Heart left ventricle (tissue), 16 donors: ENCODE results near the gene PI16. TPM values are rescaled to one million over a fixed set of nuclear protein-coding genes. Genes with fewer than 3 reads are reported as not detected.

Source experiments
- ATAC-seq, 4 donors: fragments of 200-7000 bp; cut with Tn5 transposase; one replicate each; pipeline ENCODE4 v1.9.1; 2020 to 2022; ENCODE audit warnings: moderate library complexity in 4 of 4, mild to moderate bottlenecking in 3 of 4, moderate number of reproducible peaks in 1 of 4
- DNase-seq, 5 donors: peaks; one replicate each; pipeline ENCODE4 v3.0.0-alpha.2; 2020
- H3K27ac ChIP-seq, 12 donors: fragments of 200-600 bp; sonication (generic) in 4 of 12; one replicate each; pipeline versions ENCODE4 v1.5.0 to v1.8.0; 2016 to 2022; ENCODE audit warnings: mild to moderate bottlenecking in 2 of 12
- H3K27me3 ChIP-seq, 9 donors: fragments of 200-600 bp; sonication (generic) in 2 of 9; one replicate each; pipeline versions ENCODE4 v1.5.1 to v1.8.0; 2016 to 2022; ENCODE audit warnings: mild to moderate bottlenecking in 3 of 9
- H3K36me3 ChIP-seq, 9 donors: fragments of 200-600 bp; sonication (generic) in 2 of 9; one replicate each; pipeline versions ENCODE4 v1.5.0 to v1.8.0; 2018 to 2022; ENCODE audit warnings: mild to moderate bottlenecking in 2 of 9
- H3K4me1 ChIP-seq, 12 donors: fragments of 200-600 bp; sonication (generic) in 4 of 12; one replicate each; pipeline versions ENCODE4 v1.5.0 to v1.8.0; 2016 to 2022; ENCODE audit warnings: mild to moderate bottlenecking in 3 of 12
- H3K4me3 ChIP-seq, 12 donors: fragments of 200-600 bp; sonication (generic) in 4 of 12; one replicate each; pipeline versions ENCODE4 v1.5.0 to v1.8.0; 2017 to 2022; ENCODE audit warnings: mild to moderate bottlenecking in 9 of 12, moderate library complexity in 4 of 12
- H3K9me3 ChIP-seq, 12 donors: fragments of 200-600 bp; sonication (generic) in 4 of 12; one replicate each; pipeline versions ENCODE4 v1.5.0 to v1.8.0; 2016 to 2022; ENCODE audit warnings: mild to moderate bottlenecking in 1 of 12
- POLR2A ChIP-seq, 2 donors: fragments of 450-650 bp; IDR thresholded peaks; one replicate each; pipeline ENCODE4 v1.6.1; 2017; ENCODE audit warnings: antibody characterized with exemption in 2 of 2, mild to moderate bottlenecking in 2 of 2, moderate library complexity in 2 of 2
- WGBS, 4 donors: extraction: QIAGEN DNeasy Blood & Tissue Kit in 2 of 4; methylation state at CpG; one replicate each; pipeline versions ENCODE4 v1.1.5 to v1.1.7; 2013 to 2018; 5-methylcytosine and 5-hydroxymethylcytosine counted together
- intact Hi-C, 10 donors: fragments of 100-400 bp; cut with DNase I; formaldehyde crosslinking; loops; one replicate each; pipeline versions ENCODE4 v1.11.1 to v1.14.2; 2022
- polyA plus RNA-seq, 2 donors: library from polyadenylated mRNA; stranded (reverse); fragments of 200-250 nt; gene quantifications; one replicate each; pipeline ENCODE4 v1.2.3, GENCODE V29; 2013
- total RNA-seq, 9 donors: library from RNA; depleted of rRNA in 2 of 9; stranded (reverse); fragments of >200 nt in 2 of 9; fragmentation: NEBNext Ultra II Directional in 3 of 9; extraction: Animal tissue kit (Norgen Biotek cat#: 25700) in 3 of 9; gene quantifications; one replicate each; pipeline versions ENCODE4 v1.1.0 to v1.2.4, GENCODE V29; 2016 to 2023
- TF ChIP-seq, protein P1 (sequence below), 12 donors: fragments of 200-600 bp; sonication (generic) in 4 of 12; IDR thresholded peaks; one replicate each; pipeline versions ENCODE4 v1.5.0 to v1.8.0; 2018 to 2022; ENCODE audit warnings: antibody characterized with exemption in 12 of 12, mild to moderate bottlenecking in 5 of 12
- donor health status: ischemic (EF 13 %, LVEDD 7.1; RV severe dilation, severe dysfunction).
- donor health status: healthy with polysubstance abuse.
- donor health status: DM: no; HTN: yes; CAD: no.
- donor health status: DM: no; HTN: no; CAD: no.
- donor health status: ischemic (EF 25% LVEDD 6.9; RV normal size, moderate dysfunction).
- donor health status: ischemic (EF 25% LVEDD 5.7; RV mildly dilated, moderate dysfunction).
- donor health status: healthy.
- donor health status: DM: yes; HTN: yes; CAD: no.
- donor health status: ischemic (EF 35%, LVEDD 5.7; RV mildly dilated, moderate dysfunction).
- donor health status: nonischemic (EF 11% LVEDD 7.7; RV severe dilation, severe dysfunction).
- donor health status: DM: yes; HTN: yes; CAD: no.
- donor health status: PGD.
- donor health status: ischemic (EF 29% LVEDD 5.4; RV normal size, mild dysfunction).
- donor health status: nonischemic (EF 23%, LVEDD 6.1; RV moderate dilation, normal function).

PI16 gene
- total and polyA plus RNA-seq, 11 donors = 5.7 to 36.2 (median 12.1) TPM

DNA sequence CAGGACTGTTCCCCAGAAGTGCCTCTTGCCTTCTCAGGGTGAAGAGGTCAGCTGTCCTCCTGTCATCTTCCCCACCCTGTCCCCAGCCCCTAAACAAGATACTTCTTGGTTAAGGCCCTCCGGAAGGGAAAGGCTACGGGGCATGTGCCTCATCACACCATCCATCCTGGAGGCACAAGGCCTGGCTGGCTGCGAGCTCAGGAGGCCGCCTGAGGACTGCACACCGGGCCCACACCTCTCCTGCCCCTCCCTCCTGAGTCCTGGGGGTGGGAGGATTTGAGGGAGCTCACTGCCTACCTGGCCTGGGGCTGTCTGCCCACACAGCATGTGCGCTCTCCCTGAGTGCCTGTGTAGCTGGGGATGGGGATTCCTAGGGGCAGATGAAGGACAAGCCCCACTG, 9.8 kb downstream of the PI16 start:
- H3K27me3 ChIP-seq = no peaks in the 10 kb centered on the region
- peak overlapping the region in 4 of 12 donors; percentile 3 to 39 (median 31) for H3K27ac ChIP-seq
- 66 to 76% (median 74%) methylated on average over 5 to 6 of the region's 6 CpGs for WGBS, 4 donors
- peak in 1 of 4 donors; percentile 5 for ATAC-seq
- H3K4me3 ChIP-seq = no peak overlapping the region
- TF ChIP-seq, protein P1, sequence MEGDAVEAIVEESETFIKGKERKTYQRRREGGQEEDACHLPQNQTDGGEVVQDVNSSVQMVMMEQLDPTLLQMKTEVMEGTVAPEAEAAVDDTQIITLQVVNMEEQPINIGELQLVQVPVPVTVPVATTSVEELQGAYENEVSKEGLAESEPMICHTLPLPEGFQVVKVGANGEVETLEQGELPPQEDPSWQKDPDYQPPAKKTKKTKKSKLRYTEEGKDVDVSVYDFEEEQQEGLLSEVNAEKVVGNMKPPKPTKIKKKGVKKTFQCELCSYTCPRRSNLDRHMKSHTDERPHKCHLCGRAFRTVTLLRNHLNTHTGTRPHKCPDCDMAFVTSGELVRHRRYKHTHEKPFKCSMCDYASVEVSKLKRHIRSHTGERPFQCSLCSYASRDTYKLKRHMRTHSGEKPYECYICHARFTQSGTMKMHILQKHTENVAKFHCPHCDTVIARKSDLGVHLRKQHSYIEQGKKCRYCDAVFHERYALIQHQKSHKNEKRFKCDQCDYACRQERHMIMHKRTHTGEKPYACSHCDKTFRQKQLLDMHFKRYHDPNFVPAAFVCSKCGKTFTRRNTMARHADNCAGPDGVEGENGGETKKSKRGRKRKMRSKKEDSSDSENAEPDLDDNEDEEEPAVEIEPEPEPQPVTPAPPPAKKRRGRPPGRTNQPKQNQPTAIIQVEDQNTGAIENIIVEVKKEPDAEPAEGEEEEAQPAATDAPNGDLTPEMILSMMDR (IDR thresholded peaks at IDR 0.05) = no peak
- TF ChIP-seq POLR2A (IDR thresholded peaks at IDR 0.05) = no peak
- no peaks in the 10 kb centered on the region for H3K9me3 ChIP-seq
- no peak for DNase-seq
- peaks cover 2 to 65% (median 27%) of the 10 kb centered on the region in 12 donors for H3K4me1 ChIP-seq
- intact Hi-C loops = no loop called here
- peaks cover 0 to 33% (median 28%) of the 10 kb centered on the region in 9 donors for H3K36me3 ChIP-seq

DNA sequence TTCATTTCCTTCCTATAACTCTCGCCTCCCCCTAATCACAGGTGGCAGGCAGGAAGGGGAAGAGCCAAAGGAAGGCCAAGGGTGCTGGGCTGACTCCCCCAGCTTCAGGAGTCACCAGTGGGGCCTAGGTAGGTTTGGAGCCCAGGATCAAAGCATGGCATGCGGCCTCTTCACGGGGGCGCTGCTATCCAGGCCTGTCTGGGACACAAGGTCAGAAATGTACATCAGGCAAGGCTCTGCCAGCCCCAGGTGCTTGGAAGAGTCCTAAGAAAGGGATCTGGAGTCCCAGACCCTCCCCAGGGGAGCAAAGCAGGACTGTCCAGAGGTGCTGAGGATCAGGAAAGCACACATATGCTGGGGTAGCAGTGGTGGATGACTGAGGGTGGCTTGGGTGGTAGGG, 10.4 kb downstream of the PI16 start:
- Histone ChIP-seq H3K27ac (peak overlapping the region in 4 of 12 donors; percentile 24 to 39 (median 34)), H3K27me3 (no peaks in the 10 kb centered on the region), H3K4me1 (peaks cover 7 to 68% (median 24%) of the 10 kb centered on the region in 12 donors), H3K4me3 (no peak overlapping the region), H3K36me3 (peaks cover 0 to 39% (median 34%) of the 10 kb centered on the region in 9 donors), H3K9me3 (no peaks in the 10 kb centered on the region)
- ATAC-seq (no peak), DNase-seq (no peak)
- intact Hi-C loops = loop anchor here in 1 of 10 donors (5.0 kb wide), 1 partner anchor 38 kb away; no protein-coding TSS in a partner anchor
- TF ChIP-seq, protein P1 (IDR thresholded peaks at IDR 0.05) = no peak
- TF ChIP-seq POLR2A (IDR thresholded peaks at IDR 0.05) = no peak
- 67 to 74% (median 71%) methylated on average over 4 of the region's 4 CpGs for WGBS, 4 donors

DNA sequence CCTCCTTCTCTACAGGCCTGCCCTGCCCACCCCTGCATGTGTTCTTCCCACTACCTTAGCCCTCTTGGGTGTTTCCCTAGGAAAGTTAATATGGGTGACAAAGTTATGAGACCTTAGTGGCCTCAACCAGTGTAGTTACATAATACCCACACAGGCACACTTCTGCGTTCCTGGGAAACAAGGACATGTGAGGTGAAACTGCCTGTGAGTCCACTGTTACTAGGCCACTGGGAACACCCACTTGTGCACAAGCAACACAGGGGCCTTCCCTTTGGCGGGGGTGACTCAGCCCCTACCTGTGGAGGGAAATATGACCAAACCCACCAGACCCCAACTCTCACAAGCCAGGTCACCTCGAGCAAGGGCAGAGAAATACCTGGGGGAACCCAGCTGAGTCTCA, 12.8 kb downstream of the PI16 start:
- 53 to 90% (median 66%) methylated on average over 3 of the region's 3 CpGs for WGBS, 4 donors
- TF ChIP-seq, protein P1 (IDR thresholded peaks at IDR 0.05) = no peak
- no peak for TF ChIP-seq POLR2A (IDR thresholded peaks at IDR 0.05)
- ATAC-seq (peak in 3 of 4 donors; percentile 1 to 55 (median 11)), DNase-seq (no peak)
- Histone ChIP-seq H3K4me1 (peaks cover 7 to 75% (median 35%) of the 10 kb centered on the region in 12 donors), H3K27ac (peak overlapping the region in 5 of 12 donors; percentile 10 to 68 (median 45)), H3K27me3 (no peaks in the 10 kb centered on the region), H3K9me3 (no peaks in the 10 kb centered on the region), H3K36me3 (peaks cover 0 to 63% (median 58%) of the 10 kb centered on the region in 9 donors), H3K4me3 (no peak overlapping the region)
- intact Hi-C loops = loop anchor here in 1 of 10 donors (5.0 kb wide), 1 partner anchor 40 kb away; no protein-coding TSS in a partner anchor

DNA sequence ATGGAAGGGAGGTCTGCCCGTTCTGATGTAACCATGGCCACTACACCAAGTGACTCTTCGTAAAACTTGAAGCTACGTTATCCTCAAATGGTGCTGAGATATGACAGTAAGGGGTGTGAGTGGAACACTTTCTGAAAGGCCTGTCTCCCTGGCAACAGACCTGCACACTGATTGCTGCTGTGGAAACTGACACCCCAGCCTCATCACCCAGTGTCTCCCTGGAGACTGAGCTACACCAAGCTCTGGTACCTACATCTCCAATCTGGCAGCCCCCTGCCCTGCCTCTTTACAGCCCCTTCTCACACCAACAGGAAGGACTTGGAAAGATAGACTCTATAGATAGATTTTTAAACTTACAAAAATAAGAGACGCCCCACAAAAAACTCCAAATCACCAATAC, 13.2 kb downstream of the PI16 start:
- TF ChIP-seq, protein P1 (IDR thresholded peaks at IDR 0.05) = no peak
- TF ChIP-seq POLR2A (IDR thresholded peaks at IDR 0.05) = no peak
- intact Hi-C loops = loop anchor here in 1 of 10 donors (5.0 kb wide), 1 partner anchor 40 kb away; no protein-coding TSS in a partner anchor
- WGBS, 4 donors = 50 to 79% (median 60%) methylated on average over 4 of the region's 4 CpGs
- ATAC-seq = no peak
- Histone ChIP-seq H3K4me1 (peaks cover 7 to 80% (median 39%) of the 10 kb centered on the region in 12 donors), H3K27me3 (no peaks in the 10 kb centered on the region), H3K4me3 (no peak overlapping the region), H3K9me3 (no peaks in the 10 kb centered on the region), H3K36me3 (peaks cover 0 to 67% (median 63%) of the 10 kb centered on the region in 9 donors), H3K27ac (peak overlapping the region in 5 of 12 donors; percentile 10 to 68 (median 45))
- no peak for DNase-seq
